LNCAP (cell line): ENCODE measurements around the gene FANCC.

Source experiments
- CTCF ChIP-seq: fragments of 450-650 bp; IDR thresholded peaks from 2 replicates; pipeline ENCODE4 v1.5.1; 2017; ENCODE audit warnings: mild to moderate bottlenecking

FANCC gene

DNA sequence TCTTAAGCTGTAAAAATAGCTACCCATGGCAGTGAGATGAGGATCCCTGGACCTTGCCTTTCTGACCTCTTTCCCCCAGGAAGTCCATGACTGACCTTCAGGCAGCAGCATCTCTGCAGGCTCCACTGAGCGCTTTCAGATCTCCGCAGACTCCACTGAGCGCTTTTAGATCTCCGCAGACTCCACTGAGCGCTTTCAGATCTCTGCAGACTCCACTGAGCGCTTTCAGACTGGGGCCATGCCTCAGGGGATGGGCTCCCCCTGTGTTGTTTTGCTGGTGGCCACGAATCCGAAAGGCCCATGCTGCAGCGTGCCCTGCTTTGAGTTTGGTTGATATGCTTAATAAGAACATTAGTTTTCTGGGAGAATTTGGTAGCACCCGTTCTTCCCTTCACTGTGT, 254.2 kb downstream of the FANCC start:
- TF ChIP-seq CTCF: no peak

DNA sequence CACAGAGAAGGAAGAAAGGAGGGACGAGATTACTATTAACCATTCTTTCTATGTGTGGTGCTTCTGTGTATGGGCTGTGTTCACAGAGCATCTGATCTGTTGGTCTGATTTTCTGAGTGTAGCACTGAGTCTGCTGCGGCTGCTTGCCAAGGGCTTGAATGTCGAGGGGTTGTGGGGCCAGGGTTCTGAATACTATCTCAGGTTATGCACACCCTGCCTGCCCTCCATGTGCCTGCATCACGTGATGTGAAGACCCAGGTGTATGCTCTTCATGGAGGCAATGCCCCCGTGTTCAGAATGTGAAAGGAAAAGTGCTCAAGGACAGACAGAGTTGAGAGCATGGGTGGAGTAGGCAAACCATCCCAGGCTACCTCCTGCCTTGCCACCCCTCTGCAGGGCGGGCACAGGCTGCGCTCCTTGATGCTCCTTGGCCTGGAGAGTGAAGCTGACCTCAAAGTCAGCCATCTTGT, 254.9 kb downstream of the FANCC start:
- no peak for TF ChIP-seq CTCF

GRCh38 chr9:95061916-95062595, 255.5 kb downstream of the FANCC start:
- TF ChIP-seq CTCF: no peak

DNA sequence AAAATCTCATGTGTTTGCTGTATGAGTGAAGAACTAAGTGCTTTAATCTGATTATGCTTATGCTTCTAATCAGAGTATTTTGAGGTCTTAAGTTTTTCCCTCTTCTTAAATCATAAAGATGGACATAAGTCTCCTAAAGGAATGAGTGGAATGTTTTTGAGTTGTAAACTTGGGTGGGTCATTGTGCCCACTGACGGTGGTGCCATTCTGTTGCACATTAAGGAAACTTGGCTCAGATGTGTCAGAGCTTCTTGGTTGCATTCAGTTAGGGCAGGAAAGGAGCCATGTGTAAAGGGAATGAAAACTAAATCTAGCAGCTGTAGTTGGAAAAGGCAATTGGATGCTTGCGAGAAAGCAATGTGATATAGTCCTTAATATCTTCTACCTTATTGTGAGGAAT, 256.6 kb downstream of the FANCC start:
- no peak for TF ChIP-seq CTCF

DNA sequence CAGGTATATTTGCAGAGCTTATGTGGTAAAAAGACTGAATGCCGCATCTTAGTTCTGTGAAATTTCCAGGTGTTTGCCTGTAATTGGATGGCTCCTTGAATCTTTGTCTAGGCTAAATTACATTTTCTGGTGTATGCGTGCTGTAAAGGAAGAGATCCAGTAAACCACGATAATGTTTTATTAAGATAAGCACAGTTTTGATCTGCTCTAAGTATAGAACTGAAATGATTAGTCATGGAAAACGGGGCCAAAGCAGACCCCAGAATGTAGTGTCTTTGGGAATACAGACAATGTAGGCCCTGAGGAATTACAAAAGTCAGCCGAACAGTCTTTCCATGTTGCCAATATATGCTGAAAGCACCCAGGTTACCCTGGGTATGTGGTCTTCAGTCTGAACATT, 257.3 kb downstream of the FANCC start:
- no peak for TF ChIP-seq CTCF

DNA sequence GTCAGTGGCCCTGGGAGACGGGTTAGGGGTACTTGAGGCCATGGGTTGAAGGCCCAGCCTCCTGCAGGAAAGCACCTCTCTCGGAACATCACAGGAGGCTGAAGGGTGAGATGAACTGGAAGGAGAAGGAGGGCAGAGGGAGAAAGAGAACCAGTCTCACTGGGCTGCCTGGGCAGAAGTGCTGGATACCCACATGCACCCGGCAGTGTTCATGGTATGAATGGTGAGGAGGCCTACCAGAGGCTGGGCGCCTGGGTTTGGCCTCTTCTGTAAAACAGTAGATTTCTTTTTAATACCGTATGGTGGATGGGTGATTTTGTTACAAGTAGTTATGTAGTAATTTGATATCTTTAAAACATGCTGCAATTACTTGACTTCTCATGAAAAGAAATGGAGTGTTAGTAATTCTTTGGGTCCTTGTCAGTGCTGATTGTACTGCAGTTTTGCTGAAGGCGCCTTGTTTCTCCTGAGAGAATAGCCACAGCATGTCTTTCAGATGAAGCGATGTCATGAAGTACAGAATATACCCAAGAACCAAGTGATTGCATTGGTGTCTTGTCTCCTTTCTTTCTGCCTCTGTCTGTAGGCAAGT, 258.6 kb downstream of the FANCC start:
- TF ChIP-seq CTCF: no peak

- TF ChIP-seq CTCF: no peak
Observed at GRCh38 chr9:95058121-95058785, 259.3 kb downstream of the FANCC start.
